HepG2 (cell line): Measurements from ENCODE around the gene ZSWIM2. TPM values are rescaled to one million over a fixed set of nuclear protein-coding genes. Genes with fewer than 3 reads are reported as not detected.
A peak's percentile ranks its signal among the peaks of the same experiment; 100 is the strongest.

ENCODE experiments used
- ATAC-seq: fragments of 200-7000 bp; cut with Tn5 transposase; 3 replicates; pipeline ENCODE4 v1.9.1; 2020; ENCODE audit warnings: mild to moderate bottlenecking, moderate library complexity
- BruUV-seq: library from RNA; stranded (reverse); fragments of 400-500 nt; replicated peaks from 2 replicates; lab custom pipeline; 2021; lab: Mats Ljungman, UMichigan
- CTCF ChIA-PET: fragments of 300-600 bp; formaldehyde crosslinking; extraction: SDS; loops from one replicate; lab custom pipeline; 2021; ENCODE audit warnings: low total read pairs, inconsistent platforms, low intra/inter-chr PET ratio; lab: Yijun Ruan, JAX
- POLR2A ChIA-PET: fragments of 350-600 bp; sonication (Branson Sonifier 250); formaldehyde crosslinking; loops from one replicate; lab custom pipeline; 2020; ENCODE audit warnings: antibody characterized with exemption, inconsistent platforms; lab: Yijun Ruan, JAX
- DNase-seq: peaks from one replicate; pipeline ENCODE4 v3.0.0-alpha.2; 2015; ENCODE audit warnings: low spot score
- FAIRE-seq: peaks from 3 replicates; lab custom pipeline; 2011; peaks lifted over from hg19 to GRCh38; lab: Jason Lieb, UNC
- H2AFZ ChIP-seq: one replicate; pipeline ENCODE4 v1.6.1; 2011; ENCODE audit warnings: low read length, inconsistent platforms
- H3K27ac ChIP-seq: fragments of 300-600 bp; 3 replicates; pipeline ENCODE4 v1.8.0; 2011; ENCODE audit warnings: mixed run types, mild to moderate bottlenecking, mixed read lengths, low read length, inconsistent platforms; ENCODE audit not compliant: insufficient read depth; ENCODE audit errors: extremely low read length
- H3K27me3 ChIP-seq, 2 experiments: fragments of 200-600 bp in 1 of 2; 2 replicates in 1 of 2; 3 replicates in 1 of 2; pipeline versions ENCODE4 v1.6.0 to v1.8.0; 2011; ENCODE audit warnings: low read length in 2 of 2, mild to moderate bottlenecking in 2 of 2, moderate library complexity in 2 of 2, inconsistent platforms in 1 of 2; ENCODE audit not compliant: insufficient read depth in 2 of 2, control insufficient read depth in 1 of 2
- H3K36me3 ChIP-seq, 2 experiments: fragments of 200-600 bp in 1 of 2; replicated peaks in 1 of 2; 2 replicates in 1 of 2; 3 replicates in 1 of 2; pipeline versions ENCODE4 v1.5.1 to v1.8.0; 2011; ENCODE audit warnings: low read length in 2 of 2, inconsistent platforms in 1 of 2; ENCODE audit not compliant: insufficient read depth in 2 of 2, control insufficient read depth in 1 of 2
- H3K4me1 ChIP-seq: 2 replicates; pipeline ENCODE4 v1.5.1; 2012; ENCODE audit warnings: low read length, inconsistent platforms; ENCODE audit not compliant: insufficient read depth
- H3K4me2 ChIP-seq: 2 replicates; pipeline ENCODE4 v1.6.0; 2011; ENCODE audit warnings: low read depth, low read length, inconsistent platforms
- H3K4me3 ChIP-seq, 3 experiments: fragments of 200-600 bp in 1 of 3; sonication (generic), shearing (Covaris generic) in 1 of 3; replicated peaks in 1 of 3; 2 replicates each; pipeline ENCODE4 v1.5.1; 2011 to 2016; ENCODE audit warnings: low read length in 3 of 3, inconsistent platforms in 2 of 3, low read depth in 2 of 3, mild to moderate bottlenecking in 2 of 3, control low read depth in 1 of 3, mixed read lengths in 1 of 3; ENCODE audit not compliant: insufficient read depth in 1 of 3
- H3K79me2 ChIP-seq: one replicate; pipeline ENCODE4 v1.6.1; 2011; ENCODE audit warnings: low read length, inconsistent platforms; ENCODE audit not compliant: insufficient read depth
- H3K9ac ChIP-seq: 2 replicates; pipeline ENCODE4 v1.6.0; 2011; ENCODE audit warnings: mild to moderate bottlenecking, low read depth, low read length, inconsistent platforms; ENCODE audit not compliant: insufficient read depth
- H3K9me3 ChIP-seq: 2 replicates; pipeline ENCODE4 v1.5.1; 2012; ENCODE audit warnings: mild to moderate bottlenecking, low read length
- H4K20me1 ChIP-seq: 2 replicates; pipeline ENCODE4 v1.6.0; 2011; ENCODE audit warnings: inconsistent platforms, mild to moderate bottlenecking, low read length, moderate library complexity; ENCODE audit not compliant: insufficient read depth
- CEBPB ChIP-seq: IDR thresholded peaks from 2 replicates; pipeline ENCODE4 v1.6.1; 2011; ENCODE audit warnings: low read depth, low read length, improper control_type of control experiment, borderline replicate concordance
- HMG20A ChIP-seq: IDR thresholded peaks from 2 replicates; pipeline ENCODE4 v1.6.1; 2016; ENCODE audit warnings: borderline replicate concordance
- WGBS: methylation state at CpG from one replicate; pipeline ENCODE4 v1.1.6; 2017; ENCODE audit warnings: low lambda C conversion rate; 5-methylcytosine and 5-hydroxymethylcytosine counted together
- in situ Hi-C: cut with HindIII; loops from 2 replicates; pipeline ENCODE4 v1.10.0; 2017; ENCODE audit warnings: low pct_unique_long_range_greater_than_20kb; ENCODE audit not compliant: extremely low pct_ligation_motif_present
- intact Hi-C: fragments of 100-400 bp; cut with micrococcal nuclease; formaldehyde crosslinking; loops from one replicate; pipeline ENCODE4 v1.10.0; 2022; ENCODE audit not compliant: unreplicated experiment
- polyA plus RNA-seq, 8 experiments: library from polyadenylated mRNA; depleted of rRNA in 3 of 8; stranded (reverse) in 7 of 8; unstranded in 1 of 8; fragments of >200 nt; fragmentation: Illumina TruSeq in 4 of 8; extraction: Trizol in 4 of 8; gene quantifications; 2 replicates each; pipeline versions ENCODE4 v1.2.1 to v1.2.3, GENCODE V29; 2011 to 2016; ENCODE audit warnings: low read depth in 4 of 8, missing spikeins in 1 of 8, mixed read lengths in 1 of 8; ENCODE audit not compliant: insufficient read depth in 1 of 8
- total RNA-seq, 5 experiments: library from RNA; depleted of rRNA; stranded (reverse); fragments of >200 nt; fragmentation: Illumina TruSeq; extraction: Trizol; gene quantifications; 2 replicates each; pipeline ENCODE4 v1.2.3, GENCODE V29; 2016; ENCODE audit warnings: low read depth in 1 of 5
- TF ChIP-seq, protein P1 (sequence below): sonication (generic); formaldehyde crosslinking; IDR thresholded peaks from 2 replicates; pipeline ENCODE4 v1.4.0; 2020; ENCODE audit warnings: missing genetic modification reagents, borderline replicate concordance

ZSWIM2 gene
- total and polyA plus RNA-seq, 2 of the 13 experiments (the other 11 are each of a cell fraction or from before 2014, with no cell fraction given), result not detected

DNA sequence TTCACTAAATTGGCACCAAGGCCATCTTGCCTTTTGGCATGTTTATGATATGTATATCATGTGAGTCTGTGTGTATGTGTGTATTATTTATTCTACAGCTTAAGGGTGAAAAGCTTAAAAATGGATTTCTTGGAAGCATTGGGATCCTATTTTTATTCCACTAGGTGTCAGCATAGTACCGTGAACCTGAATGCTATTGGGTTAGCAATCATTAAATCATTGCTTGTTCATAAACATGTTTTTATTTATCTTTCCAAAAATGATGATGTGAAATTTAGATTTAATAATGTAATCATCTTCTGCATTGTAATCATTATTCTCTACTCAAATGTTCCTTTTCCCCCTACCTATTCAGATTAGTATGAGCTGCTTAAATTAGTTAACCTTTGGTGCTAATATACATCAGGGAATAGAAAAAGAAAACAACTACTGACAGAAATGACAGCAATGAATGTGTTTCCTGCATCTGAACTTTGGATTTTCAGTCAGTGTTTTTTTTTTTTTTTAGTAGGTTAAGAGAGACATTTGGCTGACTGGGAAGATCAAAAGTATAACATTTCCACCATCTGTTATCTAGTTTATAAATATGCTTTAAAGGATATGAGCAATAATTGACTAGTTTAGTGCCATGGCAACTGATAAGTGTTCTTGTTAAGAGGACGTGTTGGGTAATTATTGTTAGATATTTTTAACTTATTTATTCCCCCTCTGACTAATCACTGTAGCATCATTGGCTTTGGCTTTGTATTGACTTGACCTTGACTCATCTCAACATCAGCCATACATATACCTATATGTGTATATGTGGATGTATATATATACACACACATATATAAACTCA lies 14.1 kb upstream of the ZSWIM2 start (continued):
- TF ChIP-seq, protein P1, sequence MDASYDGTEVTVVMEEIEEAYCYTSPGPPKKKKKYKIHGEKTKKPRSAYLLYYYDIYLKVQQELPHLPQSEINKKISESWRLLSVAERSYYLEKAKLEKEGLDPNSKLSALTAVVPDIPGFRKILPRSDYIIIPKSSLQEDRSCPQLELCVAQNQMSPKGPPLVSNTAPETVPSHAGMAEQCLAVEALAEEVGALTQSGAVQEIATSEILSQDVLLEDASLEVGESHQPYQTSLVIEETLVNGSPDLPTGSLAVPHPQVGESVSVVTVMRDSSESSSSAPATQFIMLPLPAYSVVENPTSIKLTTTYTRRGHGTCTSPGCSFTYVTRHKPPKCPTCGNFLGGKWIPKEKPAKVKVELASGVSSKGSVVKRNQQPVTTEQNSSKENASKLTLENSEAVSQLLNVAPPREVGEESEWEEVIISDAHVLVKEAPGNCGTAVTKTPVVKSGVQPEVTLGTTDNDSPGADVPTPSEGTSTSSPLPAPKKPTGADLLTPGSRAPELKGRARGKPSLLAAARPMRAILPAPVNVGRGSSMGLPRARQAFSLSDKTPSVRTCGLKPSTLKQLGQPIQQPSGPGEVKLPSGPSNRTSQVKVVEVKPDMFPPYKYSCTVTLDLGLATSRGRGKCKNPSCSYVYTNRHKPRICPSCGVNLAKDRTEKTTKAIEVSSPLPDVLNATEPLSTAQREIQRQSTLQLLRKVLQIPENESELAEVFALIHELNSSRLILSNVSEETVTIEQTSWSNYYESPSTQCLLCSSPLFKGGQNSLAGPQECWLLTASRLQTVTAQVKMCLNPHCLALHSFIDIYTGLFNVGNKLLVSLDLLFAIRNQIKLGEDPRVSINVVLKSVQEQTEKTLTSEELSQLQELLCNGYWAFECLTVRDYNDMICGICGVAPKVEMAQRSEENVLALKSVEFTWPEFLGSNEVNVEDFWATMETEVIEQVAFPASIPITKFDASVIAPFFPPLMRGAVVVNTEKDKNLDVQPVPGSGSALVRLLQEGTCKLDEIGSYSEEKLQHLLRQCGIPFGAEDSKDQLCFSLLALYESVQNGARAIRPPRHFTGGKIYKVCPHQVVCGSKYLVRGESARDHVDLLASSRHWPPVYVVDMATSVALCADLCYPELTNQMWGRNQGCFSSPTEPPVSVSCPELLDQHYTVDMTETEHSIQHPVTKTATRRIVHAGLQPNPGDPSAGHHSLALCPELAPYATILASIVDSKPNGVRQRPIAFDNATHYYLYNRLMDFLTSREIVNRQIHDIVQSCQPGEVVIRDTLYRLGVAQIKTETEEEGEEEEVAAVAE, result no peak
- TF ChIP-seq, all 625 proteins: peak for 7

DNA sequence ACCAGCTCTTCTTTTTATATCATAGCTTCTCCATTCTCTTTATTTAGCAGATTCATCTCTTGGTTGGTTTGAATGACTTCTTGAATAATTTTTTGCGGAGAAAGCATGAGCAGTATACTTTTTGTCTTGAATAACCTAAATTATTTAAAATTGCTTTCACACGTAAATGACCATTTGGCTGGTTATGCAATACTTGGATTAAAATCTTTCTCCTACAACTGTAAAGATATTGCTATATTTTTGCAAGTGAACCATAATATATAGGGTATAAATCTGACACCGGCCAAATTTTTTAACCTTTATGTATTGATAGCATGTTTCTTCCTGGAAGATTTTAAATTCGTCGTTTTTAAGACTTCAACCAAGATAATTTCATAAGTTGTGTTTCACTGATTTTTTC lies 6.2 kb upstream of the ZSWIM2 start:
- POLR2A ChIA-PET, result no interaction called here
- CTCF ChIA-PET, result no interaction called here

More for the DNA sequence above, 6.2 kb upstream of the ZSWIM2 start:
- Histone ChIP-seq H2AFZ (no peak overlapping the region), H3K9me3 (no peaks in the 10 kb centered on the region), H3K4me1 (no peaks in the 10 kb centered on the region), H3K4me2 (no peak overlapping the region), H3K4me3 (no peak overlapping the region), H3K27me3 (no peaks in the 10 kb centered on the region), H3K9ac (no peak overlapping the region), H3K79me2 (no peaks in the 10 kb centered on the region), H4K20me1 (no peaks in the 10 kb centered on the region), H3K27ac (no peak overlapping the region), H3K36me3 (no peaks in the 10 kb centered on the region)
- FAIRE-seq, result peak; percentile 46
- in situ Hi-C loops, result loop anchor here (25.0 kb wide), 2 partner anchors 732 to 982 kb away; no protein-coding TSS in a partner anchor
- no TSS peak for BruUV-seq
- no peak for ATAC-seq
- peak; percentile 49; the same call in 1 of the 2 replicates for TF ChIP-seq CEBPB
- TF ChIP-seq HMG20A, result no peak
- DNase-seq, result no peak
- WGBS, result 3% methylated on average over 5 of the region's 5 CpGs
- intact Hi-C loops, result no loop called here
